Panc1 (cell line): ENCODE data around the gene SNTG2. TPM values are rescaled to one million over a fixed set of nuclear protein-coding genes. Genes with fewer than 3 reads are reported as not detected.

Source experiments
- ATAC-seq: fragments of 200-7000 bp; cut with Tn5 transposase; 2 replicates; pipeline ENCODE4 v1.9.1; 2020; ENCODE audit warnings: mild to moderate bottlenecking, moderate library complexity
- BruUV-seq: library from RNA; stranded (reverse); fragments of 400-500 nt; replicated peaks from 2 replicates; lab custom pipeline; 2021; lab: Mats Ljungman, UMichigan
- CTCF ChIA-PET: fragments of 300-600 bp; sonication (Branson Sonifier 250); formaldehyde crosslinking; loops from one replicate; lab custom pipeline; 2022; ENCODE audit warnings: antibody characterized with exemption; lab: Charles Lee
- POLR2A ChIA-PET: fragments of 300-600 bp; sonication (Branson Sonifier 250); formaldehyde crosslinking; loops from one replicate; lab custom pipeline; 2022; ENCODE audit warnings: antibody characterized with exemption; lab: Charles Lee
- DNase-seq: peaks from one replicate; pipeline ENCODE4 v3.0.0-alpha.2; 2010; ENCODE audit warnings: low read depth, low spot score
- H3K27ac ChIP-seq: 2 replicates; pipeline ENCODE4 v1.5.1; 2011; ENCODE audit warnings: mild to moderate bottlenecking, low read length, inconsistent platforms
- H3K27me3 ChIP-seq: fragments of 200-500 bp; sonication (Bioruptor generic); 2 replicates; pipeline ENCODE4 v1.6.0; 2014; ENCODE audit warnings: low read length, inconsistent platforms; ENCODE audit not compliant: control insufficient read depth, insufficient read depth
- H3K36me3 ChIP-seq: fragments of 200-500 bp; sonication (Bioruptor generic); 2 replicates; pipeline ENCODE4 v1.5.1; 2014; ENCODE audit warnings: inconsistent platforms, mild to moderate bottlenecking, low read length, moderate library complexity; ENCODE audit not compliant: control insufficient read depth, insufficient read depth
- H3K4me1 ChIP-seq: 2 replicates; pipeline ENCODE4 v1.5.1; 2011; ENCODE audit warnings: inconsistent platforms, mild to moderate bottlenecking, low read length, moderate library complexity; ENCODE audit not compliant: control insufficient read depth, insufficient read depth
- H3K4me3 ChIP-seq, 2 experiments: 2 replicates each; pipeline ENCODE4 v1.5.1; 2011 to 2012; ENCODE audit warnings: low read depth in 2 of 2, low read length in 2 of 2, mild to moderate bottlenecking in 2 of 2, inconsistent platforms in 1 of 2, moderate library complexity in 1 of 2
- H3K9me3 ChIP-seq: fragments of 200-500 bp; sonication (Bioruptor generic); 2 replicates; pipeline ENCODE4 v1.5.1; 2014; ENCODE audit warnings: low read depth, mild to moderate bottlenecking, inconsistent platforms, low read length, moderate library complexity; ENCODE audit not compliant: control insufficient read depth, insufficient read depth
- POLR2AphosphoS5 ChIP-seq: IDR thresholded peaks from 2 replicates; pipeline ENCODE4 v1.6.1; 2012; ENCODE audit warnings: mild to moderate bottlenecking, low read depth, low read length, moderate library complexity
- SIN3A ChIP-seq: IDR thresholded peaks from 2 replicates; pipeline ENCODE4 v1.6.1; 2012; ENCODE audit warnings: low read depth, mild to moderate bottlenecking, low read length, moderate library complexity, borderline replicate concordance; ENCODE audit not compliant: insufficient read depth
- TCF7L2 ChIP-seq: IDR thresholded peaks from 2 replicates; pipeline ENCODE4 v1.6.1; 2011; ENCODE audit warnings: mild to moderate bottlenecking, low read depth, low read length, inconsistent platforms
- in situ Hi-C: cut with HindIII; loops from 2 replicates; pipeline ENCODE4 v1.10.0; 2016; ENCODE audit warnings: low sequenced_read_pairs, low pct_unique_long_range_greater_than_20kb
- intact Hi-C: fragments of 100-400 bp; cut with micrococcal nuclease; formaldehyde crosslinking; loops from one replicate; pipeline ENCODE4 v1.10.0; 2022; ENCODE audit not compliant: unreplicated experiment
- total RNA-seq: library from RNA; stranded (reverse); gene quantifications from one replicate; pipeline ENCODE4 v1.2.1, GENCODE V29; 2021; ENCODE audit not compliant: unreplicated experiment
- TF ChIP-seq, protein P1 (sequence below), 2 experiments: IDR thresholded peaks; 2 replicates each; pipeline ENCODE4 v1.6.1; 2011 to 2012; ENCODE audit warnings: low read depth in 2 of 2, control low read depth in 1 of 2, low read length in 1 of 2, mild to moderate bottlenecking in 1 of 2, moderate library complexity in 1 of 2; ENCODE audit not compliant: insufficient read depth in 1 of 2
- TF ChIP-seq, protein P2 (sequence below): fragments of 450-650 bp; IDR thresholded peaks from 2 replicates; pipeline ENCODE4 v1.5.1; 2017; ENCODE audit warnings: mild to moderate bottlenecking

Gene SNTG2
- total RNA-seq, 1 experiment from 2014 or later = not detected

DNA sequence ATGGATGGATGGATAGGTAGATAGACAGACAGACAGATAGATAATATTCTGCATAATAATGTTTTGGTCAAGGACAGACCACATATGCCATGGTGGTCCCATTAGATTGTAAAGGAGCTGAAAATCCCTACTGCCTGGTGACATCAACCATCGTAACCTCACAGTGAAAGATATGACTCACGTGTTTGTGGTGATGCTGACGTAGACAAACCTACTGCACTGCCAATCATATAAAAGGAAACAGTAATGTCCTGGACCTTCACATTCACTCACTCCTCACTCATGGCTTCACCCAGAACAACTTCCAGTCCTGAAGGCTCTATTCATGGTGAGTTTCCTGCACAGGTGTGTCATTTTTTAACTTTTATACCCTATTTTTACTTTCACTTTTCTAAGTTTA lies 259.7 kb downstream of the SNTG2 start:
- BruUV-seq = no TSS peak
- H3K36me3 ChIP-seq = no peaks in the 10 kb centered on the region

DNA sequence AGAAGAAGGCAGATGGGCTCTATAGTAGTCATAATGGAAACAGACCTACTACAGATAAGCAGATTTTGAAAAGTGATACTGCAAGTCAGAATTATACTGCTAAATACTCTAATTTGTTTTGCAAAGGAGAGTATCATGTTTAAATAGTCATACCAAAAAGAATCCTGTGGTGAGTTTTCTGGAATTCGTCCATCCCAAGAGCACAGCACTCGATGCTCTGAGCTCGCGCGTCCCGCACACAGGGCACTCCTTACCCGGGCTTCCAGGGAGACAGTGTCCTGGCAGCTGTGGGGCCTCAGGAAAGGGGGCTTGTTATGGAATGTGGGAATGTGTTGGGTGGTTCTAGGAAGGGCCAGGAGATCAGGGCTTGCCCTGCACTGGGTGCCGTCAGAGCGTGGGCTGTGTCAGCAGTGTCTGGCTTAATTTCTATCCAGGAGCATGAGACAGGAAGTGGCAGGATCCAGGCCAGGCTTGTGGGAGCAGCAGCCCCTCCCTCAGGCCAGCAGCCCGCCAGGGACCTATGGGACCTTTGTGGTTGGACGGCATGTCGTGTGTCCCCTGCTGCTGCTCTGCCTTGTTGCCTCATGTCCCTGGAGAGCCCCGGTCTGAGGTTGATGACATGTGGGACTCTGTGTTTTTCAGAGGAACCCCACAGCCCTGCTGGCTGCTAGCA lies 269.4 kb downstream of the SNTG2 start:
- no peak for DNase-seq
- no peak for ATAC-seq
- CTCF ChIA-PET = no interaction called here
- H3K36me3 ChIP-seq = no peaks in the 10 kb centered on the region
- TF ChIP-seq POLR2AphosphoS5 = no peak
- TF ChIP-seq SIN3A = no peak
- TF ChIP-seq, protein P1, sequence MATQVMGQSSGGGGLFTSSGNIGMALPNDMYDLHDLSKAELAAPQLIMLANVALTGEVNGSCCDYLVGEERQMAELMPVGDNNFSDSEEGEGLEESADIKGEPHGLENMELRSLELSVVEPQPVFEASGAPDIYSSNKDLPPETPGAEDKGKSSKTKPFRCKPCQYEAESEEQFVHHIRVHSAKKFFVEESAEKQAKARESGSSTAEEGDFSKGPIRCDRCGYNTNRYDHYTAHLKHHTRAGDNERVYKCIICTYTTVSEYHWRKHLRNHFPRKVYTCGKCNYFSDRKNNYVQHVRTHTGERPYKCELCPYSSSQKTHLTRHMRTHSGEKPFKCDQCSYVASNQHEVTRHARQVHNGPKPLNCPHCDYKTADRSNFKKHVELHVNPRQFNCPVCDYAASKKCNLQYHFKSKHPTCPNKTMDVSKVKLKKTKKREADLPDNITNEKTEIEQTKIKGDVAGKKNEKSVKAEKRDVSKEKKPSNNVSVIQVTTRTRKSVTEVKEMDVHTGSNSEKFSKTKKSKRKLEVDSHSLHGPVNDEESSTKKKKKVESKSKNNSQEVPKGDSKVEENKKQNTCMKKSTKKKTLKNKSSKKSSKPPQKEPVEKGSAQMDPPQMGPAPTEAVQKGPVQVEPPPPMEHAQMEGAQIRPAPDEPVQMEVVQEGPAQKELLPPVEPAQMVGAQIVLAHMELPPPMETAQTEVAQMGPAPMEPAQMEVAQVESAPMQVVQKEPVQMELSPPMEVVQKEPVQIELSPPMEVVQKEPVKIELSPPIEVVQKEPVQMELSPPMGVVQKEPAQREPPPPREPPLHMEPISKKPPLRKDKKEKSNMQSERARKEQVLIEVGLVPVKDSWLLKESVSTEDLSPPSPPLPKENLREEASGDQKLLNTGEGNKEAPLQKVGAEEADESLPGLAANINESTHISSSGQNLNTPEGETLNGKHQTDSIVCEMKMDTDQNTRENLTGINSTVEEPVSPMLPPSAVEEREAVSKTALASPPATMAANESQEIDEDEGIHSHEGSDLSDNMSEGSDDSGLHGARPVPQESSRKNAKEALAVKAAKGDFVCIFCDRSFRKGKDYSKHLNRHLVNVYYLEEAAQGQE (IDR thresholded peaks at IDR 0.05; ENCODE audit: insufficient read depth in 1 of 2, low read depth in 2 of 2, low read length in 1 of 2) = no peak
- TF ChIP-seq, protein P2, sequence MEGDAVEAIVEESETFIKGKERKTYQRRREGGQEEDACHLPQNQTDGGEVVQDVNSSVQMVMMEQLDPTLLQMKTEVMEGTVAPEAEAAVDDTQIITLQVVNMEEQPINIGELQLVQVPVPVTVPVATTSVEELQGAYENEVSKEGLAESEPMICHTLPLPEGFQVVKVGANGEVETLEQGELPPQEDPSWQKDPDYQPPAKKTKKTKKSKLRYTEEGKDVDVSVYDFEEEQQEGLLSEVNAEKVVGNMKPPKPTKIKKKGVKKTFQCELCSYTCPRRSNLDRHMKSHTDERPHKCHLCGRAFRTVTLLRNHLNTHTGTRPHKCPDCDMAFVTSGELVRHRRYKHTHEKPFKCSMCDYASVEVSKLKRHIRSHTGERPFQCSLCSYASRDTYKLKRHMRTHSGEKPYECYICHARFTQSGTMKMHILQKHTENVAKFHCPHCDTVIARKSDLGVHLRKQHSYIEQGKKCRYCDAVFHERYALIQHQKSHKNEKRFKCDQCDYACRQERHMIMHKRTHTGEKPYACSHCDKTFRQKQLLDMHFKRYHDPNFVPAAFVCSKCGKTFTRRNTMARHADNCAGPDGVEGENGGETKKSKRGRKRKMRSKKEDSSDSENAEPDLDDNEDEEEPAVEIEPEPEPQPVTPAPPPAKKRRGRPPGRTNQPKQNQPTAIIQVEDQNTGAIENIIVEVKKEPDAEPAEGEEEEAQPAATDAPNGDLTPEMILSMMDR = no peak
- TF ChIP-seq TCF7L2 = no peak
- in situ Hi-C loops (no loop called here), intact Hi-C loops (no loop called here)
- no peaks in the 10 kb centered on the region for H3K27me3 ChIP-seq
- no peak overlapping the region for H3K4me3 ChIP-seq
- H3K4me1 ChIP-seq = no peaks in the 10 kb centered on the region
- BruUV-seq = no TSS peak
- POLR2A ChIA-PET = no interaction called here
- no peak overlapping the region for H3K27ac ChIP-seq
- H3K9me3 ChIP-seq = no peaks in the 10 kb centered on the region

More for the DNA sequence above, 259.7 kb downstream of the SNTG2 start:
- TF ChIP-seq SIN3A = no peak
- no peak for TF ChIP-seq TCF7L2
- TF ChIP-seq POLR2AphosphoS5 = no peak
- TF ChIP-seq, protein P2 = no peak
- TF ChIP-seq, protein P1 (IDR thresholded peaks at IDR 0.05; ENCODE audit: insufficient read depth in 1 of 2, low read depth in 2 of 2, low read length in 1 of 2) = no peak
- ChIA-PET CTCF (no interaction called here), POLR2A (no interaction called here)
- Histone ChIP-seq H3K27me3 (no peaks in the 10 kb centered on the region), H3K27ac (no peak overlapping the region), H3K4me3 (no peak overlapping the region), H3K4me1 (no peaks in the 10 kb centered on the region), H3K9me3 (peaks cover 11% of the 10 kb centered on the region)
- DNase-seq (no peak), ATAC-seq (no peak)
- in situ Hi-C loops = no loop called here
- intact Hi-C loops = no loop called here
